HG03060 (cell line): ENCODE data around the gene CDHR3.
"Not testable (repeated sequence)": the region's sequence is repeated elsewhere in the genome, so short reads cannot be mapped to it uniquely, and the experiment has no call there.

Source experiments
- ATAC-seq: cut with Tn5 transposase; IDR thresholded peaks from one replicate; pipeline ENCODE4 v1.9.1; 2021; ENCODE audit warnings: low read depth, moderate number of reproducible peaks; ENCODE audit not compliant: unreplicated experiment

The CDHR3 gene

DNA sequence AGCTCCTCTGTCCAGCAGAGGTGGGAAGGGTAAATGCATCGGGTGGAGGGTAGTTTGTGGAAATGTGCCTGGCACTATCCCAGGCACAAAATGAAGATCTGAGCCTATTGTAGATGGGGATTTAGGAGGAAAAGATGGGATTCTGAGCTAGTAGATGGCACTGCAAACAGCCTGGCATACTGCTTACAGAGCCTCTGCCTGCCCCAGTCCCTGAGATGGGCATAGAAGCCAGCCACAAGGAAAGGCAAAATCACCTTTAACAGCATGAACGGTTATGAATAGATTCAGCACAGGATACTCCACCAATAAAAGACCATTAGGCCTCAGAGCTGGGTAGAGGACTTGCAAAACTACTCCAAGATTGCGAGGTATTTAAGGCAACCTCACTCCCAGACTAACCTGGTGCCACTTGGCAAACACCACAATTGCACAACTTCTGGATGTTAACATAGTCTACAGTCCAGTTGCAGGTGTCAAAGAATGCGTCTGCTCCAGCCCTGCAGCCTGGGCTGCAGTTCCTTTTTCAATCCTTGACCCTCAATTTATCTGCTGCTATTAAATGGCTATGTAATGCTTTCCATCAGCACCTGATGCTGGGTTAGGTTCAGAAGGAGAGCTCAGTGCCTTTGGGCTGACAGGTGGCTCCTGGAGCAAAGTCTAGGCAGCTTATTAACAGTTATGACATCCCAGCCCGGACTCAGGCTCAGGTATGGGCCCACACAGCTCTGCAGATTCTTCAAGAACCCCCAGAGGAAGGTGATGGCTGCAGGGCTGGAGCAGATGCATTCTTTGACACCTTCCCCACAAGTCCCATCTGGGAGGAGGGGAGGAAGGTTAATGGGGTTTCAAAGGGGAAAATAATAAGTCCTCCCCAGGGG, 34.0 kb downstream of the CDHR3 start:
- no peak for ATAC-seq

DNA sequence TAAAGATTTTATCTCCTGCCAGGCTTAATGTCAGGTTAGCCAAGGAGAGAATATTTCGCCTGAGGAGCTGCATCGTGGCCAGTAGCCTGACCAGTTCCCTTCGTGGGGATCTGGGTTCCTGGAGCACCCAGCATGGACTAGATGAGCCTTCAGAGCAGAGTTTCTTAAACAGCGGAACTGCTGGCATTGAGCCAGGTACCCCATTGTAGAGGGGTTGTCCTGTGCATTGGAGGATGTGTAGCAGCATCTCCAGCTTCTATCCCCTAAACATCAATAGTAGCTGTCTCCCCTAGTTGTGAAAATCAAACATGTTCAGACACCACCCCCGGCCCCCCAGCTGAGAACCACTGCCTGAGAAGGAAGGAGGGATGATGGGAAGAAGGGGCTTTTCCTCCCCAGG, 36.2 kb downstream of the CDHR3 start:
- ATAC-seq, result no peak

DNA sequence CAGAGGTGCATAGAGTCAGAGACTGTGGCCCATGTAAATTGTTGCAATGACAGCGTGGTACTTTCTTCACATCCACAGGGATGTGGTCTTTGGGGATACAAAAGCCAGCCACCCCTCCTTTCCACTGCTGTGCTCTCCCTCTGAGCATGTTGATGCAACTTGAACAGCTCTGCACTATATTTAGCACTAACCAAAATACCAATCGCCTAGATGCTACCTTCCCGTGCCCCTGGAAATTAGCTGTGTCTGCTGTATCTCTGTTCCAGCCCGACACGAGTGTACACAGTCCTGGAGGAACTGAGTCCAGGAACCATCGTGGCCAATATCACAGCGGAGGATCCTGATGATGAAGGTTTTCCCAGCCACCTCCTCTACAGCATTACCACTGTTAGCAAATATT, 38.1 kb downstream of the CDHR3 start:
- ATAC-seq, result no peak

DNA sequence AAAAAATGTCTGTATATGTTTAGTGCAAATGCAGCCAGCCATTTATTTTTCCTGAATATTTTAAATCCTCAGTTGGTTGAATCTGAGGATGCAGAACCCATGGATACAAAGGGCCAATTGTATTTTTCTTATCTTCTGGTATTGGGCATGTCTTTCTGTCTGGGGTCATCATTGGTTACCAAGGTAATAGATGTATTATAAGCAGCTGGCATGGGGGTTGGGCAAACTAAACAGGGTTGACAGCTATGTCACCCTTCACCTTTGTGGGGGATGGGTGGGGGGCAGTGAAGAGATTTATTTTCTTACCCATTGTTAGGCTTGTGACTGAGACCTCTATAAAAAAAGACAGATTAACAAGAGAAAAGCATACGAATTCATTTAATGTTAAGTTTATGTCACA, 38.8 kb downstream of the CDHR3 start:
- no peak for ATAC-seq

DNA sequence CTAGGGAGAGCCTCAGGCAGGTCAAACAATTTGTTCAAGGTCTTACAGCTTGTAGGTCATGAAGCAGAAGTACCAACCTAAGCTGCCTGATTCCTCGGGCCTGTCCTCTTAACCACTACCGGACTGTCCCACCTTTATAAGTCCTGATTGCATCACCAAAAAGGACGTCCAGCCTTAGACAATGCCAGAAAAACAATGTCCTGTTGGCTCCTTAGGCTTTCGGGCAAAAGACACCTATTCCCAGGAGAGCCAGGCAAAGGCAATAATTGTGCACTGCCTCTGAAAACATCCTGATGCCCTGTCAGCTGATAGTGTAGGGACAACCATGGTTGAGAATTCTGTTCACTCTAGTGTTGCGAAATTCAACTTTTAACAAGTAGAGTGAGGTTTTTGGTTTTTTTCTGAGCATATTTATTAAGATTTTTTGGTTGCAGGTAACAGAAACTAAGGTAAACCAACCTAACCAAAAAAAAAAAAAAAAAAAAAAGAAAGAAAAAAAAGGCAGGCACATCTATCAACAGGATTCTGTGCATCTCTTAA, 40.5 kb downstream of the CDHR3 start:
- no peak for ATAC-seq

DNA sequence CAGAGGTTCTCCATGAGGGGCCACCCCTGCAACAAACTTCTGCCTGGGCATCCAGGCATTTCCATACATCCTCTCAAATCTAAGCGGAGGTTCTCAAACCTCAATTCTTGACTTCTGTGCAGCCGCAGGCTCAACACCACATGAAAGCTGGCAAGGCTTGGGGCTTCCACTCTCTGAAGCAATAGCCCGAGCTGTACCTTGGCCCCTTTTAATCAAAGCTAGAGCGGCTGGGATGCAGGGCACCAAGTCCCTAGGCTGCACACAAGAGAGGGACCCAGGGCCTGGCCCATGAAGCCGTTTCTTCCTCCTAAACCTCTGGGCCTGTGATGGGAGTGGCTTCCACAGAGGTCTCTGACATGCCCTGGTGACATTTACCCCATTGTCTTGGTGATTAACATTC, 43.8 kb downstream of the CDHR3 start:
- ATAC-seq, result no peak

DNA sequence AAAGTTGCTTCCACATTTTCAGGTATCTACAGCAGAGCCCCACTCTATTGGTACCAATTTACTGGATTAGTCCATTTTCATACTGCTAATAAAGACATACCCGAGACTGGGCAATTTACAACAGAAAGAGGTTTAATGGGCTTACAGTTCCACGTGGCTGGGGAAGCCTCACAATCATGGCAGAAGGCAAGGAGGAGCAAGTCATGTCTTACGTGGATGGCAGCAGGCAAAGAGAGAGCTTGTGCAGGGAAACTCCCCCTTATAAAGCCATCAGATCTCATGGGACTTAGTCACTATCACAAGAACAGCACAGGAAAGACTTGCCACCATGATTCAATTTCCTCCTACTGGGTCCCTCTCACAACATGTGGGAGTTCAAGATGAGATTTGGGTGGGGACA, 44.7 kb downstream of the CDHR3 start:
- not testable (repeated sequence) for ATAC-seq

DNA sequence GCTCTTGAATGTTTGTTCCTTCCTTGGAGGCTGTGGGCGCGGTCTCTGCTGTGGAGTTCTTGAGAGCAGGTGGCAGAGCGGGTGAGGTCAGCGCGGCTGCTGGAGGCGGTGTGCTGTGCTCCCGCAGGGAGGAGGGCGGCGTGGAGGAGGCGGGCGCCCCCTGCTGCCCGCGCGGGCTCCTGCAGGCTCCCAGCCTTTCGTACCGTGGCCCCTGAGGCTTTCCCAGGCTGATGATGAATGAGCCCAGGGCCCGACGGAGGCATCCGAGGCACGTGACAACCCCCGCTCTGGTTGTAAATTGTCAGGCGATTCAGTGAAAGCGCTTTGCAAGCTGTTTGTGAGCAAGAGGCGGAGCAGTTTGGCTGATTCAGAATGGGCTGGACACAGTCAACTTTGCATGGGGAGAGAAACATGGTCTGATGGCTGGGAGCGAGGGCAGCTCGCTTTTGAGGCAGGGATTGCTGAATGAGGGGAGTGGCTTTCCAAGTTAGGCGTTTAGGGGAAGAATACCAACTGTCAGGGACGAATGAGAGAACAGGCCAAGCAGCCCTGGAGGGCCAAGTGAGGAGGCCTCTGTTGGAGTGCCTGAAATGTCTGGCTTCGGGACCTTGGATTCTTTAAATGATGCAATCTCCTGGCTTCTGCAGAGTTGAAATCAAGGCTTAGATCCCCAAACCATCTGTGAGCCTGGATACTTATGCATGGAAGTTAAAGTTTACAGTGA, 46.6 kb downstream of the CDHR3 start:
- ATAC-seq, result no peak

DNA sequence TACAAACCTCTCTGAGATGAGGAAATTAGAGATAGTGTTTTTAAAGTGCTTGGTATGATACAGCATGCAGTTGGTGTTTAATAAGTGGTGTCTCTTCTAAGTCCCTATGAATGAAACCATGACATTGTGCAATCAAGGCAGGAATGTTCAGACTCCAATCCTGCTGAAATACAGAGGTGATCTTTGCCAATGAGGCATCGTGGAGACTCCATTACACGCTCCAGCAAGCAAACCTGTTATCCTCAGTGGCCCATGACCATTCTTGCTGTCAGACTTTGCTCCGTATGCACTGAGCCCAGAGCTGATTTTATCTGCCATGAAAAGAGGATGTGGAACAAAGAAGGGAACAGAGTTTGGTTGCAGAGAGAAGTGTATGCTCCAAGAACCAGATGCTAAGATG, 47.3 kb downstream of the CDHR3 start:
- ATAC-seq, result no peak

DNA sequence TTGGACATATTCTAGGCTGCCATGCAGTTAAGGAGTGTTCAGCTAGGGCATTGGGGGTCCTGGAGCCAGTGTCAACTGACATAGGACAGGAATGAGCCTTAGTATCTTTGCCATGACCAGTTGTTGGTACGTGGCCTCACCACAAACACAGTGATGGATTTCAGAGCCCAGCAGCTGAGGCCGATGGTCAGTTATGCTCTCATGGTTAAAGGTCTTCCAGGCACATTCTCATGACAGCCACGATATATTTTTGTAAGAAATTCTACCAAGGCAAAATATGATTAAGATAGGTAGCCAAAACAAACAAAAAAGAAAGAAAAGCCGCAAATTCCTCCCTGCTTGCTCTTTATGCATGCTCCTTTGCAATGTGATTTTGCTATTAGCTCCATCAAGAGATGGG, 47.8 kb downstream of the CDHR3 start:
- ATAC-seq, result no peak

DNA sequence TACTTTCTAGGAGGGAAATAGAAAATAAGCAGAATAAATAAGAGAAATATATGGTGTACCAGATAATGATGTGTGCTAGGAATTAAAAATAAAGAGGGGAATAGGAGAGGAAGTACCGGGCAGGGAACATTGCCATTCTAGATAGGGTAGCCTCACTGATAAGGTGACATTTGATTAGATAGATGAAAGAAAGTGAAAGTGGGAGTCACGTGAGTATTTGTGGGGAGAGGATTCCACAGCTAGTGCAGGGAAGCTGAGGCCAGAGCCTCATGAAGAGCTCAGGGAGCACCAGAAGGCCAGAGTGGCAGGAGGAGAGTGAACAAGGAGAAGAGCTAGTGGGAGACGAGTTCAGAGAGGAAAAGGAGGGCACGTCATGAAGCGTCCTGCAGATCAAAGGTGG, 49.1 kb downstream of the CDHR3 start:
- no peak for ATAC-seq

DNA sequence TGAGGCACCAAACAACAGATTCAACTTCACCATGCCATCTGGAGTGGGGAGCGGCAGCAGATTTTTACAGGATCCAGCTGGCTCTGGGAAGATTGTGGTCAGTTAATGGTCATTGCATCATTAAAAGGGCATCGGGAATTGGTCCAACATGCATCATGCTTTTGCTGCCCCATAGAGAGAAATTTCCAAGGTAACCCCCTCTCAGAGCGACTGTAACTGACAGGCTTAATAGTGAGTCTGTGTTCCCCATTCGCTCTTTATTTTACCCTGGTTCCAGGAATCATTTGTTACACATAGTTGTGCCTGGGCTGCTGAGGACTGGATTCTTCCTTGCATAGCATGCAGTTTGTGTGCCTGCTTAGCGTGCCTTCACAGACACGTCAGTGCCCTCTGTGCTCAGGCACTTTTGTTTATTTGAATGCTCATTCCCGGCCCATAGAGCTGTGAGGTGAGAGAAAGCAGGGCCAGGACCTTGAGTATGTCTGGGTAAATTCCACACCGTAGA, 49.9 kb downstream of the CDHR3 start:
- no peak for ATAC-seq

DNA sequence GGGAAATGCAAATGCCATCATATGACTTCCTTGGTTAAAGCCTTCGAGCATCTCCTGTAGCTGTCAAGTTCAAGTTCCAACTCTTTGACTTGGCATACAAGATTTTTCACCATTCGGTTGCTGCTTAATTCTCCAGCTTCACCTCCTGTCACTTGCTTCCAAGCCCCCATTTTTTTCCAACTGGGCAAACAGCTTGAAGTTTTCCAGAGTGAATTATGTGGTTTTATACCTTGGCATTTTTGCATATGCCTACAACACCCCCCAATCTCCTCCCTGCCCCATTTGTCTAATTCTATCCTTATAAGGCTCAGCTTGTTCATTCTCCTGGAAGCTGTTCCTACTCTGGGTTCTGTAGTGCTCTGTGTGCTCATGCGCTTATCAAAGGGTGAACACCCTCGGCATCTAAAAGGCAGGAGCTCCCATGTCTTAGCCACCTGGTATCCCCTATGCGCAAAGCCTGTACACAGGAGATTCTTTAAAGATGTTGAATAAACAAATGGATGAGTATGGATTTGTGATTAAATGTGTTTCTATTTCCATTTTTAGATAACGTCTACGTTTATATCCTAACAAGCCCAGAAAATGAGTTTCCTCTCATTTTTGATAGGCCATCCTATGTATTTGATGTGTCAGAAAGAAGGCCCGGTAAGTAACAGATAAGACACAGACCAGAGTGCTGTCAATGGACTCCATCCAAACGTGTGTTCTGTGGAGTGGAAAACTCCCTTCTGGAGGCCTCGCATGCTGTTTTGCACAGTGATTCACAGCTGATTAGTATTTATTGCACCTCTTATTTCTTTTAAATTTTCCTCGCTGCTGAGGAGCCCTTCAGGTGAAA, 52.5 kb downstream of the CDHR3 start:
- no peak for ATAC-seq

DNA sequence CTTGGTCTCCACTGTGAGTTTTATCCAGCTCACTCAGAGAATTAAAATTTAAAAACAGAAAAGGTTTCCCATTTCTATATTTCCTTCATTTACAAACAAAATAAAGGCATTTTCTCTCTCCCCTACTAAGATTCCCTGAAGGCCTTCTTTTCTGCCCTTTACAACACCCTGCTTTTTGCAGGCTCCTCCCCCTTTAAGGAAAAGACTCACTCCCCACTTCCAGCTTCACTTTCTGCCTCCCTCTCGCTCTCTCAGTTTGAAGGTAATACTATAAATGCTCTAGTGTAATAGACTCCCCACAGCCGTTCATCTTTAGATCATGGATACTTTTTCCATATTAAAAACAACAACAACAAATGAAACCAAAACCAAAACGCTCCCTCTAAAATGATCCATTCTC, 53.3 kb downstream of the CDHR3 start:
- ATAC-seq, result no peak

DNA sequence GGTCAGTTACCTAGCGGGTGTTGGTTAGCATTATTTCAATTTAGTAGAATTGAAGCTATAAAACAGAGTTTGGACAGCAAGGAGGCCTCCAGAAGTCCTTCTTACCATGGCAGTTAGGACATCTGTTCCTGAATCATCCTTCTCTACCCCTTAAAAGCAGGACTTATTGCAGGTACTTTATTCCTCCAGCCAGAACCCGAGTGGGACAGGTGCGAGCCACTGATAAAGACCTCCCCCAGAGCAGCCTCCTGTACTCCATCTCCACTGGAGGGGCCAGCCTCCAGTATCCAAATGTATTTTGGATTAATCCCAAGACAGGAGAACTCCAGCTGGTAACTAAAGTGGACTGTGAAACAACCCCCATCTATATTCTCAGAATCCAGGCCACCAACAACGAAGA, 54.6 kb downstream of the CDHR3 start:
- no peak for ATAC-seq

DNA sequence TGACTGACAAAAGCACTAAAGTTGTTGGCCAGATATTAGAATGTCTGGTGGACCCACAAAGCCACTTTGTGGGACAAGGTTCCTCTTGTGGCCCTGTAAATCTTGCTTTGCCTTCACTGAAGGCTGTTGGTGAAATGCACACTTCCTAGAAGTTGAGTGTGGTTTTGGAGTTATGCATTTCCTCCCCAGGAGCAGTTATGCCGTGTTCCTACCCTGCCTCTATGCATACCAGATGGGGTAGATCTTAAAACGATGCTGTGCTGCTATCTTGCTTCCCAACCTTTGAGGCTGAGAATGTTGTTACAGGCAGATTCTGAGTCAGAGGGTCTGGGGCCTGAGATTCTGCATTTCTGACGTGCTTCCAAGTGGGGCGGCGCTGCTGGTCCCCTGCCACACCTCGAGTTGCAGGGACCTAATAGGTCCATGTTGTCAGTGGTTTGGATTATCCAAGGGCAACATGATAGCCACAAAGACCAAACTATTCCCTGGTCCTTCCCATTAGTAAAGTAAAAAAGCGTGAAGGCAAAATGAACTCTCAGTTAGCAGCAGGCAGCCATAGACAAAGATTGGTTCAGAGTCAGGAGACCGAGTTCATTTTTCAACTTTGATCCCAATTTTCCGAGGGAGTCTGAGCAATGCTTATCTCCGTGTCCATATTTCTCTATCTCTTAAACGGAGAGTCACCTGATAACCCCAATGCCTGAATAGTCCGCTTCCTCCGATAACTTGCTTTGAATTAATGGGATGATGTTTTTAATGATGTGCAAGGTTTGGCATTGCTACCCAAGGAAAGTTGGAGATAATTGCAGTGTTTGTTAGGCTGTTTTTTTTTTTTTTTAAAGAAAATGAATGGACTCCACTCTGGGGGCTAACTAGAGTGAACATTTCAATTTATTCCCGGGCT, 55.8 kb downstream of the CDHR3 start:
- ATAC-seq, result no peak

DNA sequence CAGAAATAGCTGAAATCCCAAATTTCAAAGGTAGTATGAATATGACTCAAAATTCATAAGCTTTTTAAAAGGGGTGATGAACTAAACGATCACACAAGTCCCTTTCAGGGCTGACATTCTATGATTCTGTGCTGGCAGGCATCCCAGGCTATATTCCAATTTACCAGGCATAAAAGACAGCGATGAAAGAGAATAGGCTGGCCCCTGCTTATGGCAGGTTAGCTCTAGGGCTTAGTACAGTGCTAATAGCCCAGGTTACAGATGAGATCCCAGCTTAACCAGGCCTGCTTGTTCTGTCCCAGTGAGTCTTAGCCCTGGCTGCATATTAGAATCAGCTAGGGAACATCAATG, 56.4 kb downstream of the CDHR3 start:
- ATAC-seq, result no peak

DNA sequence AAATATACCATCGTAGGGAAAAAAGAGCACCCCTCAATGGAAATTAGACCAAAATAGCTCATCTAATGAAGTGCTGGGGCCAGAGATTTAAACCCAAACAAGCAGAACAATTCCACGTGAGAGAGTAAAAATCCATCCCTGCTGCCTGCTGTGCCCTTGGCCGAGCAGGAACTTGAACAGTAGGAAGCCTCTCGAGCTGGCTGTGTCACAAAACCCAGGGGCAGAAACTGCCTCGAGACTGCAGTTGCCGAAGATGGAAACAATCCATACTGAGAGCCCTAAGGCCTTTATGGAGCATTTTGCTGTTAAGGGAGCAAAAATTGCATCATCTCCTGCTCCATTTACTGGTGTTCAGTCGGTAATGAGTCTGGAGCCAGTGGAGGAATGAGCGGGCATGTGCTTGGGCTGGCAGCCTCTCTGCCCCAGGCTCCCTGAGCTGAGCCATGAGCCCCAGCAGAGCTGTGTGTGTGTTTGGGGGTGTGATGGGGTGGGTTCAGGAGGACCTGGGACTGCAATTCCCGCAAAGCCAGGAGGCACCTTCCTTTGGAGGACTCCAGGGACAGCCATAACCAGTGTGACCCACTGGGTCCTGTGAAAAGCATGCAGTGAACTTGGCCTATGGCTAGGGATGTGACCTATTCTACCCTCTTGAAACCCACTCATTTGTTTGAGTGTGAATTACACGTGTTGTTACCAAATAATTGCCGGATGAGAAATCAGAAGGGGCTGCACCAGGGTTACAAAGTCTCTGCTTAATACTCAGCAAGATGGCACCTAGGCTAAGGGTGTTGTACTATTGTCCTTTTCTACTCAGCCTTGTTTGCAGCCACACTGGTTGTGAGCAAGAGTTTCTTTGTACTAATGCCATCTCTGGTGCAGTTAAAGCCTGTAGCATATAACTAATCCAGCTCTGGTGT, 58.3 kb downstream of the CDHR3 start:
- no peak for ATAC-seq
